GM23248 (cell line): ENCODE data around the gene INKA1.

ENCODE experiments used
- EZH2 ChIP-seq: fragments of 200-600 bp; sonication (generic); IDR thresholded peaks from 2 replicates; pipeline ENCODE4 v1.6.1; 2018; ENCODE audit warnings: antibody characterized with exemption, mild to moderate bottlenecking; ENCODE audit not compliant: insufficient read depth, poor library complexity, severe bottlenecking
- EZH2phosphoT487 ChIP-seq: fragments of 200-600 bp; sonication (generic); IDR thresholded peaks from 2 replicates; pipeline ENCODE4 v1.6.1; 2018; ENCODE audit warnings: antibody characterized with exemption, moderate library complexity, mild to moderate bottlenecking, low read depth; ENCODE audit not compliant: insufficient read depth

DNA sequence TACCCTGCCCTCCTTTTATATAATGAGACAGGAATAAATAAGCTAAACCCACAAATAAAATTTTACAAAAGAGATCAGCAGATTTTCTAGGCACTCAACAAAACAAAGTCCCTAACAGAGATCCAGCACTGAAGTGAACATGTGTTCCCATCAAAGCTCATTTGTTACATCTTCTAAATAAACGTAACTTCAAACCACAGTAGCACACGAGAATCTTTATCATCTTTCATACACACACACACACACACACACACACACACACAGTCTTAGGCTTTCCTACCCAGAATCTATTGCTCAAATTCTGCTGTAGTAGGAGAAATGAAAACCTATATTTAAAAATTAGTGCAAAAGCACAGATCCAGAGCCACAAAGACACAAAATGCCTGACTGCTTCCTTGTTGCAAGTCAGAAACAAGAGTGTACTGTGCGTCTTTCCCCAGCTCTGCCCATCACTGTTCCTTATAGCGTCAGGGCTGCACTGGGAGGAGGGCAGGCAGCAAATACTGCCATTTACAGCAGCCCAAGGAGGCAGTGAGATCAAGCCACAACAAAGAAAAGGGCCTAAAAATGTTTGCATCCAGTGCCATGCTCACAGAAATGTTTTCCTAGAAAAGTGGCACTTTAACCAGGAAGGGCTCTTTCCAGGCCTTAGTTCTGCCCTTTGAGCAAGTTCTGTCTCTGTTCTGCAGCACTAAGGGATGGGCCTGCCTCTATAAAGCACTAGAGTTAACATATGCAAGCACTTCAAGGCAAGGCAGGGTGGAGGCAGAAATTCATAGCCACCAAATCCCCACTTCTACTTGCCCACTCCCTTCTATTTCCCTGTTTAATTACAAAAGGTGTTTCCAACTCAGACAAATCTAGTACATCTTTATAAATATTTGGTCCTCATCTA, 22.7 kb upstream of the INKA1 start:
- TF ChIP-seq EZH2 = no peak
- TF ChIP-seq EZH2phosphoT487 = no peak
